ENCODE measurements around the gene FRRS1L.

DNA sequence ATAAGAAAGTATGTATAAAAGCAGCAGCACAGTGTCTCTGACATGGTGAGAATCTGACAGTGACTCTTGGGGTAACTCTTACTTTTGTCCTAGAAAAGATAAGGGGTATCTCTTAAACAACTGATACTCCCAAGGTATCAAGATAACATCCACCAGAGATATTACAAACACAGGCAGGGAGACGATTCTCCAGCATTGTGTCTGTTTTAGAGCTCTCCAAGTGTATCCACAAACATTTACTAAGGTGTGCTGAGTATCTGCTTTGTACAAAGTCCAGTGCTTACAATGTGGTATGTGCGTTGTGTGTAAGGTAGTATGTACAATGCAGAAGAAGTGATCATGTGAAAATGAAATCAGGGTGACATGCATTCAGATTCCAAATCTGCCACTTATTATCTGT lies 42.9 kb downstream of the FRRS1L start:
- TF ChIP-seq POLR2AphosphoS5 (IDR thresholded peaks at IDR 0.05) (no peak), POLR2A (IDR thresholded peaks at IDR 0.05) (no peak)

All from spleen (tissue), 3 donors.